HG02798 (cell line): ENCODE data around the gene ZNF331.
A peak's percentile ranks its signal among the peaks of the same experiment; 100 is the strongest.

Experiments
- ATAC-seq: cut with Tn5 transposase; IDR thresholded peaks from one replicate; pipeline ENCODE4 v1.9.1; 2021; ENCODE audit warnings: mild to moderate bottlenecking; ENCODE audit not compliant: unreplicated experiment, poor library complexity

The ZNF331 gene

GRCh38 chr19:53520547-53521372 is 17.2 kb upstream of the ZNF331 start:
- peak; percentile 98 for ATAC-seq

- no peak for ATAC-seq
Observed at GRCh38 chr19:53521373-53522202, 16.4 kb upstream of the ZNF331 start.

- no peak for ATAC-seq
Observed at GRCh38 chr19:53525922-53526321, 12.0 kb upstream of the ZNF331 start.

- no peak for ATAC-seq
Observed at GRCh38 chr19:53530622-53531021, 7.3 kb upstream of the ZNF331 start.

- ATAC-seq: no peak
Observed at GRCh38 chr19:53531457-53531856, 6.5 kb upstream of the ZNF331 start.

- ATAC-seq: no peak
Observed at GRCh38 chr19:53532362-53532761, 5.6 kb upstream of the ZNF331 start.

- no peak for ATAC-seq
Observed at GRCh38 chr19:53536225-53536548, 1.8 kb upstream of the ZNF331 start.

- no peak for ATAC-seq
Observed at GRCh38 chr19:53537121-53537520, 824 bp upstream of the ZNF331 start.

GRCh38 chr19:53538378-53539109 is 599 bp downstream of the ZNF331 start:
- ATAC-seq: no peak

GRCh38 chr19:53540091-53540490 is 2.1 kb downstream of the ZNF331 start:
- no peak for ATAC-seq

- no peak for ATAC-seq
Observed at GRCh38 chr19:53541971-53542370, 4.0 kb downstream of the ZNF331 start.

- no peak for ATAC-seq
Observed at GRCh38 chr19:53545271-53546065, 7.5 kb downstream of the ZNF331 start.

GRCh38 chr19:53546758-53547513 is 9.0 kb downstream of the ZNF331 start:
- no peak for ATAC-seq

GRCh38 chr19:53549340-53549739 is 11.4 kb downstream of the ZNF331 start:
- ATAC-seq: no peak

GRCh38 chr19:53552001-53552721 is 14.2 kb downstream of the ZNF331 start:
- no peak for ATAC-seq

- no peak for ATAC-seq
Observed at GRCh38 chr19:53553156-53553555, 15.2 kb downstream of the ZNF331 start.

- ATAC-seq: peak; percentile 78
Observed at GRCh38 chr19:53553865-53554791, 16.2 kb downstream of the ZNF331 start.

- peak; percentile 15 for ATAC-seq
Observed at GRCh38 chr19:53554804-53555203, 16.9 kb downstream of the ZNF331 start.
